ENCODE measurements around the gene AIP. TPM values are rescaled to one million over a fixed set of nuclear protein-coding genes. Genes with fewer than 3 reads are reported as not detected.

Gene AIP
- total RNA-seq, 1 donor from 2014 or later, result 32.9 TPM

DNA sequence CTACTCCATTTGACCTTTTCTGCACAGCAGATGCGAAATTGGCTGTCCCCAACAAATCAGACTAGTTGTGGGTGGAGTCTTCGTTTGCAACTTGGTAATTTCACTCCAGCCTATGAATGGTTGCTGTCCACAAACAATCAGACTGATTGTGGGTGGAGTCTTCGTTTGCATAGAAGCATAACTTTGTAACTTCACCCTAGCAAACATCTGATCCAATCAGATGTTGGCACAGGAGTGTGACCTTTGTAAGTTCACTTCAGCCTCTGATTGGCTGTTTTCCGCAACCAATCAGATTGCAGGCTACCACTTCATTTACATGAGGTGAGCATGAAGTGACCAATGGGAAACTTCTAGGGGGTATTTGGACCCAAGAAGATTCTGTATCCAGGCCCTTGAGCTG lies 56.7 kb downstream of the AIP start:
- no peaks in the 10 kb centered on the region for H3K36me3 Mint-ChIP-seq (ENCODE audit: low read depth, unreplicated experiment)
- DNase-seq (ENCODE audit: low spot score), result no peak
- TF ChIP-seq, protein P1, sequence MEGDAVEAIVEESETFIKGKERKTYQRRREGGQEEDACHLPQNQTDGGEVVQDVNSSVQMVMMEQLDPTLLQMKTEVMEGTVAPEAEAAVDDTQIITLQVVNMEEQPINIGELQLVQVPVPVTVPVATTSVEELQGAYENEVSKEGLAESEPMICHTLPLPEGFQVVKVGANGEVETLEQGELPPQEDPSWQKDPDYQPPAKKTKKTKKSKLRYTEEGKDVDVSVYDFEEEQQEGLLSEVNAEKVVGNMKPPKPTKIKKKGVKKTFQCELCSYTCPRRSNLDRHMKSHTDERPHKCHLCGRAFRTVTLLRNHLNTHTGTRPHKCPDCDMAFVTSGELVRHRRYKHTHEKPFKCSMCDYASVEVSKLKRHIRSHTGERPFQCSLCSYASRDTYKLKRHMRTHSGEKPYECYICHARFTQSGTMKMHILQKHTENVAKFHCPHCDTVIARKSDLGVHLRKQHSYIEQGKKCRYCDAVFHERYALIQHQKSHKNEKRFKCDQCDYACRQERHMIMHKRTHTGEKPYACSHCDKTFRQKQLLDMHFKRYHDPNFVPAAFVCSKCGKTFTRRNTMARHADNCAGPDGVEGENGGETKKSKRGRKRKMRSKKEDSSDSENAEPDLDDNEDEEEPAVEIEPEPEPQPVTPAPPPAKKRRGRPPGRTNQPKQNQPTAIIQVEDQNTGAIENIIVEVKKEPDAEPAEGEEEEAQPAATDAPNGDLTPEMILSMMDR (IDR thresholded peaks at IDR 0.05; ENCODE audit: unreplicated experiment), result no peak
- peaks cover 1% of the 10 kb centered on the region for H3K9me3 Mint-ChIP-seq (ENCODE audit: unreplicated experiment)
- no peak overlapping the region for H3K4me3 Mint-ChIP-seq (ENCODE audit: unreplicated experiment)
- no peaks in the 10 kb centered on the region for H3K4me1 Mint-ChIP-seq (ENCODE audit: unreplicated experiment)
- H3K27me3 Mint-ChIP-seq (ENCODE audit: unreplicated experiment), result peaks cover 5% of the 10 kb centered on the region
- no peak overlapping the region for H3K27ac Mint-ChIP-seq (ENCODE audit: unreplicated experiment)

Small RNA genes lying within 50 kb of the gene (microRNA-seq; reads per million reads assigned to microRNA genes)
- gene MIR6752 (ENCODE audit: unreplicated experiment), result 0.56 reads per million

Other genes with a start within 250 kb of the AIP start
- gene GRK2, start 216.6 kb upstream of the AIP start, total RNA-seq (ENCODE audit: unreplicated experiment), result 92.7 TPM
- 65.1 TPM for gene ANKRD13D, start 193.7 kb upstream of the AIP start, total RNA-seq (ENCODE audit: unreplicated experiment)
- 7.3 TPM for gene SSH3, start 179.5 kb upstream of the AIP start, total RNA-seq (ENCODE audit: unreplicated experiment)
- 92.1 TPM for gene POLD4, start 129.5 kb upstream of the AIP start, total RNA-seq (ENCODE audit: unreplicated experiment)
- 12.6 TPM for gene CLCF1, start 109.4 kb upstream of the AIP start, total RNA-seq (ENCODE audit: unreplicated experiment)
- 18.4 TPM for gene RAD9A, start 91.0 kb upstream of the AIP start, total RNA-seq (ENCODE audit: unreplicated experiment)
- gene PPP1CA, start 81.2 kb upstream of the AIP start, total RNA-seq (ENCODE audit: unreplicated experiment), result 249 TPM
- 13.2 TPM for gene TBC1D10C, start 78.9 kb upstream of the AIP start, total RNA-seq (ENCODE audit: unreplicated experiment)
- gene CARNS1, start 67.3 kb upstream of the AIP start, total RNA-seq (ENCODE audit: unreplicated experiment), result not detected
- 44.2 TPM for gene RPS6KB2, start 54.5 kb upstream of the AIP start, total RNA-seq (ENCODE audit: unreplicated experiment)
- gene PTPRCAP, start 45.3 kb upstream of the AIP start, total RNA-seq (ENCODE audit: unreplicated experiment), result 12.9 TPM
- gene CORO1B, start 39.5 kb upstream of the AIP start, total RNA-seq (ENCODE audit: unreplicated experiment), result 252 TPM
- not detected for gene GPR152, start 30.3 kb upstream of the AIP start, total RNA-seq (ENCODE audit: unreplicated experiment)
- not detected for gene CABP4, start 27.7 kb upstream of the AIP start, total RNA-seq (ENCODE audit: unreplicated experiment)
- gene TMEM134, start 13.8 kb upstream of the AIP start, total RNA-seq (ENCODE audit: unreplicated experiment), result 47.4 TPM
- gene PITPNM1, start 22.3 kb downstream of the AIP start, total RNA-seq (ENCODE audit: unreplicated experiment), result 11.5 TPM
- 27.8 TPM for gene CDK2AP2, start 25.1 kb downstream of the AIP start, total RNA-seq (ENCODE audit: unreplicated experiment)
- not detected for gene CABP2, start 40.4 kb downstream of the AIP start, total RNA-seq (ENCODE audit: unreplicated experiment)
- gene GSTP1, start 100.8 kb downstream of the AIP start, total RNA-seq (ENCODE audit: unreplicated experiment), result 696 TPM
- gene NDUFV1, start 123.9 kb downstream of the AIP start, total RNA-seq (ENCODE audit: unreplicated experiment), result 191 TPM
- 6.8 TPM for gene NUDT8, start 146.9 kb downstream of the AIP start, total RNA-seq (ENCODE audit: unreplicated experiment)
- not detected for gene TBX10, start 156.7 kb downstream of the AIP start, total RNA-seq (ENCODE audit: unreplicated experiment)
- not detected for gene ACY3, start 167.7 kb downstream of the AIP start, total RNA-seq (ENCODE audit: unreplicated experiment)
- 0.72 TPM for gene ALDH3B2, start 191.6 kb downstream of the AIP start, total RNA-seq (ENCODE audit: unreplicated experiment)